Measurements from ENCODE around the gene LGALS8. TPM values are rescaled to one million over a fixed set of nuclear protein-coding genes. Genes with fewer than 3 reads are reported as not detected.
"Not testable (repeated sequence)": the region's sequence is repeated elsewhere in the genome, so short reads cannot be mapped to it uniquely, and the experiment has no call there.

LGALS8 gene
- total RNA-seq, 2 donors from 2014 or later: 88.2 to 119 TPM

DNA sequence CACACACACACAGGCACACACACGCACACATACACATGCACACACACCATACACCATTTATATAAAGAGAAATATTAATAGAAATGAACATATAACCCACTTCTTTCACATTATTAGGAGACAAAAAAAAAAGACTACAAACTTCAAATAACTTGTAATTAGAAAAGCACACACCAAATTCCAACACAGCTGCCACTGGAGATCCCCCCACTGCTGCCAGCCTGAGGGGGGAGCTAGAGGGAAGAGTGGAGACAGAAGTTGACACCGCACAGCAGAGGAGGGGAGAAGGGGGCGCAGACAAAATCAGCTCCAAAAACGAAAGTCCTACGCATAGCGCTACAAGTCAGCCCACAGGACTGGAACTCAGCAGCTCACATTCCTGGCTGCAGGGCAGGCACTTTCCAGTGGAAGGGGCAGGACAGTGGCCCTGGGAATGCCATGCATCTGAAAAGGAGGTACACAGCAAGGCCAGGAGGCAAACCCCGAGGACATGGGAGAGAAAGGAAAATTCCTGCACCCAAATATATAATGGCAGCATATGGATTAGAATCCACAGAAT, 36.5 kb downstream of the LGALS8 start:
- no peak for DNase-seq (ENCODE audit: low spot score)
- Mint-ChIP-seq H3K4me3 (no peak overlapping the region), H3K27ac (no peak overlapping the region), H3K36me3 (peaks cover 41% of the 10 kb centered on the region), H3K4me1 (ENCODE audit: low read depth in 2 of 2) (peaks cover 3 to 8% of the 10 kb centered on the region in 2 donors), H3K27me3 (no peaks in the 10 kb centered on the region), H3K9me3 (no peaks in the 10 kb centered on the region)
- no peak for ATAC-seq

DNA sequence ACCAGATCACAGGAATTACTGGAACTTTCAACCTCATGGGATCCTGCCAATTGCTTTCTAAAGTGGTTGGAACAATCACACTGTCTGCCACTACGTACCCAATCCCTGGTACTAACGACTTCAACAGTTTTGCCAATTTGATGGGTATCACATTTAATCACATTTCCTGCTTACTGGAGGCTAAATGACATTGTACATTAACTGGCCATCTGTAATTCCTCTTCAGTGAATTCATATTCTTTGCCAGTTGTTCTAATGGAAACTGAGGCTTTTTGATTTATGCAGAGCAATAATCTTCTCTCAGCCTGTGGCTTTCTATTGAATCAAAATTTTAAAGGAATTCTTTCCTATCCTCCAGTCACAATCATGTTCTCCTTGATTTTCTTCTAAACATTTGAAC, 38.2 kb downstream of the LGALS8 start:
- Mint-ChIP-seq H3K4me1 (ENCODE audit: low read depth in 2 of 2) (peaks cover 3 to 13% of the 10 kb centered on the region in 2 donors), H3K27me3 (no peaks in the 10 kb centered on the region), H3K4me3 (no peak overlapping the region), H3K36me3 (peaks cover 39% of the 10 kb centered on the region), H3K9me3 (no peaks in the 10 kb centered on the region), H3K27ac (no peak overlapping the region)
- DNase-seq (ENCODE audit: low spot score) (no peak), ATAC-seq (no peak)

DNA sequence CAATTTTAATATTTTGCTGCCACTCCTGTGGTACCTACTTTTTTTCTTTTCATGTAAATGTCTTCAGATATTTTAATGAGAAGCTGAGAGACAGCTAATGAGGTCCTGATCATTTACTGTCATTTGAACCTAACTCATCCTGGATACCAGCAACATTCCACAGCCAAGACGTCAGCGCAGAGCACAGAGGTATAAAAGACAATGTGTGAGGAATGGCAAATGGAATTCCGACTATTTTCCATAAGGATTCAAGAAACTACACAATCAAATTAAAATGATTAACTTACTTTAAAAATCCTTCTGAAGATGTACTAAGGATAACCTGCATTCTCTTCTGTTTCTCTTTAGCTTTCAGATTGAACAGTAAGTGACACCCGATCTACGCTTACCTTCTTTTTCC, 41.7 kb downstream of the LGALS8 start:
- Mint-ChIP-seq H3K27ac (peak overlapping the region in 1 of 2 donors; percentile 6), H3K4me1 (ENCODE audit: low read depth in 2 of 2) (peaks cover 0 to 13% of the 10 kb centered on the region in 2 donors), H3K9me3 (no peaks in the 10 kb centered on the region), H3K36me3 (peaks cover 54% of the 10 kb centered on the region), H3K4me3 (no peak overlapping the region), H3K27me3 (no peaks in the 10 kb centered on the region)
- ATAC-seq: no peak
- no peak for DNase-seq (ENCODE audit: low spot score)

DNA sequence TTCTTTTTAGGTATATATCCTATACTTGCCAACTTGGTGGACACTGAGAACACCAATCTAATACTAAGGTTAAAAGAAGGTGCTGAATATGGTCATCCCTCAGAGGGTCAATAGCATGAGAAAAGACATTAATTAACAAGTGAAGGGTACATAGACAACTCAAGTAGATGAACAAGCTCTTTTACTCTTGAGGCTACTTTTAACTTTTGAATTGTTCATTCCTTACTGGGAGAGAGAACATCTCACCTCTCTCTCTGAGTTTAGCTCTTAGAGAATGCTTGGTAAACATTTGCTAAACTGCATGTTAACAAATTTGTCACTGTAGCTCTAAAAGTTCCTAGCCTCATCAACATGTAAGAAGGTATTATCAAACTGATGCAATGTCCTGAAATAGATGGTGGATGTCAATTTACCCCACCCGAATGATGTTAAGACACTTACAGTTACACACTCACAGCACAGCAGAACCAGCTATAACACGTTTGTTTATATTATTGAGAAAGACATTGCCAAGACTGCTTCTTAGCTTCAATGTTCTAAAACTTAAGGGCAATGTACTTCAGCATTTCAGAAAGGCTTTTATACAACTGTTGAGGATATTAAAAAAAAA, 44.6 kb downstream of the LGALS8 start:
- no peak for DNase-seq (ENCODE audit: low spot score)
- ATAC-seq: no peak
- H3K4me1 Mint-ChIP-seq (ENCODE audit: low read depth in 2 of 2): peaks cover 0 to 13% of the 10 kb centered on the region in 2 donors
- no peak overlapping the region for H3K27ac Mint-ChIP-seq
- H3K36me3 Mint-ChIP-seq: peaks cover 61% of the 10 kb centered on the region
- no peaks in the 10 kb centered on the region for H3K9me3 Mint-ChIP-seq
- no peaks in the 10 kb centered on the region for H3K27me3 Mint-ChIP-seq
- no peak overlapping the region for H3K4me3 Mint-ChIP-seq

DNA sequence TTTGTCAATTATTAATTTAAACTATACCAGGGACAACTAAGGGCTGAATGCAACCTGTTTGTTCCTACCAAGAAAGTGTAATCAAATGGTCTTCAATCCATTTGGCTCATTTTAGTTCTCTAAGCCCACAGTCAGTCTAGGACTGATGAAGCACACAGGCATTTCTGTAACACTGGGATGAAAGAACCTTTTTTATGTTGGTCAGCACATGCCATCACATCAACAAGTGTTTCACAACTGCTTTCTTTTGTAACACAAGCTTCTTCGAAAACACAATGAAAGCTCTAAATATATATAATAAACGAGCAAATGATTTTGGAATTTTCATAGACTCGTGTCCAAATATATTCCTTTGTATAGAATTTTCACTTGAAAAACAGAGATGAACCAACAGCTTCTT, 51.7 kb downstream of the LGALS8 start:
- peaks cover 48% of the 10 kb centered on the region for H3K36me3 Mint-ChIP-seq
- H3K27ac Mint-ChIP-seq: no peak overlapping the region
- no peaks in the 10 kb centered on the region for H3K4me1 Mint-ChIP-seq (ENCODE audit: low read depth in 2 of 2)

DNA sequence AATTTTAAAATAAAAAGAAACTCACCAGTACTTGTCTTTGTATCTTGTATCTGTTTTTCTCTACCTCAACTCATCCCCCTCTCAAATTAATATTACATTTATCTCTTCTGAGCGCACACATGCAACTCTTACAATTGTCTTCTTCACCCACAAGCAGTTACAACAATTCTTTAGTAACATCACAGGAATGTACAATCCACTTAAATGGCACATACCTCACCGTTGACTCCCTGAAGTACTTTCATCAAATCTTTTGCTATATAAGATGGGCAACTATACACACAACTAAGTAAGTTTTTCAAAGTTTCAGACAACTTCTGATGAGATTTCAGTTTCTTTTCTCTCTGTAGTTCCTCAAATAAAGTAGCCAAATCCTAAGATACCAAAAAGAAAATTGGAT, 52.2 kb downstream of the LGALS8 start:
- no peak for DNase-seq (ENCODE audit: low spot score)
- peaks cover 47% of the 10 kb centered on the region for H3K36me3 Mint-ChIP-seq

More for the DNA sequence above, 51.7 kb downstream of the LGALS8 start:
- no peak overlapping the region for H3K4me3 Mint-ChIP-seq
- H3K9me3 Mint-ChIP-seq: no peaks in the 10 kb centered on the region
- no peaks in the 10 kb centered on the region for H3K27me3 Mint-ChIP-seq
- ATAC-seq (no peak), DNase-seq (ENCODE audit: low spot score) (no peak)

DNA sequence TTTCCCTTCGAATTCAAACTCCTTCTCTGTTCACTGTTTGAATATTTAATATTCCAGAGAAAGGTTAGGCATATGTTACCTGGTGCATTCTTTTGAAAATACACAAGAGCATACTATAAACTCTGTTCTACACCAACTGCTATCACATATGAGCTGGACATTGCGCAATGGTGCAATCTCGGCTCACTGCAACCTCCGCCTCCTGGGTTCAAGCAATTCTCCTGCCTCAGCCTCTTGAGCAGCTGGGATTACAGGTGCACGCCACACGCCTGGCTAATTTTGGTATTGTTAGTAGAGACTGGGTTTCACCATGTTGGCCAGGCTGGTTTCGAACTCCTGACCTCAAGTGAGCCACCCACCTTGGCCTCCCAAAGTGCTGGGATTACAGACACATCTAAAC, 53.3 kb downstream of the LGALS8 start:
- not testable (repeated sequence) for ATAC-seq; H3K9me3 Mint-ChIP-seq; H3K27me3 Mint-ChIP-seq; H3K4me3 Mint-ChIP-seq; DNase-seq (ENCODE audit: low spot score); H3K27ac Mint-ChIP-seq; H3K4me1 Mint-ChIP-seq (ENCODE audit: low read depth in 2 of 2)
- peaks cover 36% of the 10 kb centered on the region for H3K36me3 Mint-ChIP-seq

More for the DNA sequence above, 52.2 kb downstream of the LGALS8 start:
- H3K9me3 Mint-ChIP-seq: no peaks in the 10 kb centered on the region
- ATAC-seq: no peak
- no peaks in the 10 kb centered on the region for H3K4me1 Mint-ChIP-seq (ENCODE audit: low read depth in 2 of 2)
- H3K27ac Mint-ChIP-seq: no peak overlapping the region
- no peaks in the 10 kb centered on the region for H3K27me3 Mint-ChIP-seq
- no peak overlapping the region for H3K4me3 Mint-ChIP-seq

DNA sequence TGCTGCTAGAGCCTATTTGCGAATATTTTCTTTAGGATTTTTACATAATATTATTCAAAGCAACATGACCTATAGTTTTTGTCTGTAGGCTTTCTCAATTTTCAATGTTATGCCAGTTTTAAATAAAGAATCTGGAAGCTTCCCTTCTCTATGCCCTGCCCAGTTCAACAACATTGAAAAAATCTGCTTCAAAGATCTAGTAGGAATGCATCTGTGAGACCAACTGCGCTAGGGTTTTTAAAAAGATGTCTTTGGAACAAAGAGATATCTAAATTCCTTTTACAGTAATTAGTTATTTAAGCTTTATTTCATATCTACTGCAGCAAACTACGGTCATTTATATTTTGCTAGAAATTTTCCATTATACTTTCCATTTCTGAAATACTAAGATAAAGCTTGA, 54.9 kb downstream of the LGALS8 start:
- Mint-ChIP-seq H3K4me1 (ENCODE audit: low read depth in 2 of 2) (no peaks in the 10 kb centered on the region), H3K27ac (no peak overlapping the region), H3K27me3 (no peaks in the 10 kb centered on the region), H3K36me3 (peaks cover 32% of the 10 kb centered on the region), H3K4me3 (no peak overlapping the region), H3K9me3 (no peaks in the 10 kb centered on the region)
- ATAC-seq (no peak), DNase-seq (ENCODE audit: low spot score) (no peak)

DNA sequence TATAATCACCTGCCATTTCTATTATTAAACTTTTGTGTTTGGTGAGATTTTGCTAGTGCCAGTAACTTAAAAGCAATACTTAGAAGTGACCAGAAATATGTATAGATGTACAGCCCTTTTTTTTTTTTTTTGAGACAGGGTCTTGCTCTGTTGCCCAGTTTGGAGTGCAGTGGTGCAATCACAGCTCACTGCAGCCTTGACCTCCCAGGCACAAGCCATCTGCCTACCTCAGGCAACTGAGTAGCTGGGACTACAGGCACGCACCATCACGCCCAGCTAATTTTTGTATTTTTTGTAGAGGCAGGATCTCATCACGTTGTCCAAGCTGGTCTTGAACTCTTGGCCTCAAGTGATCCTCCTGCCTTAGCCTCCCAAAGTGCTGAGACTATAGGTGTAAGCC, 56.6 kb downstream of the LGALS8 start:
- H3K36me3 Mint-ChIP-seq: peaks cover 31% of the 10 kb centered on the region
- not testable (repeated sequence) for H3K27me3 Mint-ChIP-seq; H3K9me3 Mint-ChIP-seq; H3K27ac Mint-ChIP-seq; DNase-seq (ENCODE audit: low spot score); H3K4me1 Mint-ChIP-seq (ENCODE audit: low read depth in 2 of 2); H3K4me3 Mint-ChIP-seq; ATAC-seq

DNA sequence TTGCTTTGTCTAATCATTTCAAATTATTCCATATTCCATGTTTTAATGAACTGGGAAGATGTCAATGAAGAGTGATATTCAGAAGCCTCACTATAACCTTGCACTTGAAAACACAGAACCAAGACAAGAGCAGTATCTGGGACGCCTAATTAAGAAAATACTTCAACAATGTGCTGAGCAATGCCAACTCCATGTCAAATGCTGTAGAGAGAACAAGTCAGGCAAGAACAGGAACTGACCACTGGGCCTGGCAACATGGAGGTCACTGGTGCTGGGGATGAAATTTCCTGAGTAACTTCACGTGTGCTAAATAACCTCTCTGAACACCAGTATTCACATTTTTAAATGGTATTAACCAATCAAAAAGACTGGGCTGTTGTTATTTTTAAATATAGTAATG, 57.7 kb downstream of the LGALS8 start:
- Mint-ChIP-seq H3K4me1 (ENCODE audit: low read depth in 2 of 2) (no peaks in the 10 kb centered on the region), H3K36me3 (peaks cover 28% of the 10 kb centered on the region), H3K27ac (no peak overlapping the region), H3K4me3 (no peak overlapping the region), H3K27me3 (no peaks in the 10 kb centered on the region), H3K9me3 (no peaks in the 10 kb centered on the region)
- ATAC-seq: no peak
- no peak for DNase-seq (ENCODE audit: low spot score)

DNA sequence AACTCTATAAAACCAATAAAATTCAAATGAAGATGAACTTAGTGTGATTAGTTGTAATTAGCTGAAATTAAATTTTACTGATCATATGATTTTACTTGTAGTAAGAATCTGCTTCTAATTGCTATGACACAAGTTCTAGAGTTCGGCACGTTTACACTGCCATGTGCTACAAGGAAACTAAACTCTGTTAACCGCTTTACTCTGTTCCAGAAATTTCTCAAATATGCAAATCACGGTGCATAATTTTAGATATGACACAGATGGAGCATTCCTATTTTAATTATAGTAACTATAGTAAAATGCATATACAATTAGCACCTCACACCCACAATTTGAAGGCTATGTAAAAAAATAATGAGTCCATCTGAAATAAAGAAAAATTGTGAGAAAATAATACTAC, 65.7 kb downstream of the LGALS8 start:
- H3K4me1 Mint-ChIP-seq (ENCODE audit: low read depth in 2 of 2): no peaks in the 10 kb centered on the region
- no peak overlapping the region for H3K4me3 Mint-ChIP-seq
- no peak for ATAC-seq
- peaks cover 42% of the 10 kb centered on the region for H3K36me3 Mint-ChIP-seq
- no peaks in the 10 kb centered on the region for H3K27me3 Mint-ChIP-seq
- no peak for DNase-seq (ENCODE audit: low spot score)
- no peaks in the 10 kb centered on the region for H3K9me3 Mint-ChIP-seq
- no peak overlapping the region for H3K27ac Mint-ChIP-seq

DNA sequence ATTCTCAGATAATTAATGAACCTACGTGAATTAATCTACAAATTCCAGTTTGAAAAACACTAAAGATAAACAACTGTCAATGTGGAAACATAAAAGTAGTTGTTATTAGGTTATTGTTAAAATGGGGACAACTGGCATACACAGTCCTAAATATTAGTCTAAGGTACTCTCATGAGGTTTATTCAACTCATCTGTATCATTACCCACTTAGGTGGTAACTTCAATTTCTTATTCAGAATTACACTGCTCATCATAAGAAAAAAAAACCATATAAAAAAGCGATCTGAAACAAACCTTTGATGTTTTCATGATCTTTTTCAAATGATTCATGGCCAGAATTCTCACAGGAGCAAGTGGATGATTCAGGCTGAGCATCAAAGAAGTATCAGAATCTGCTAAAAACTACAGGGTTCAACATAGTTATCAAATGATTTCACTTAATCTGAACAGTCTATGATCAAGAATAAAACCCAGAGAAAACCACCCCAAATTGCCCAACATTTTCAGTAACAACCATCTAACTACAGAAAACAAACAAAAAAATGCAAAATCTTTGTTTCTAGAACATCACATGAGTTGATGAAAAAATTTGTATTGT, 66.9 kb downstream of the LGALS8 start:
- no peak for ATAC-seq
- H3K4me3 Mint-ChIP-seq: no peak overlapping the region
- no peak overlapping the region for H3K27ac Mint-ChIP-seq
- no peaks in the 10 kb centered on the region for H3K4me1 Mint-ChIP-seq (ENCODE audit: low read depth in 2 of 2)
- no peaks in the 10 kb centered on the region for H3K27me3 Mint-ChIP-seq
- no peaks in the 10 kb centered on the region for H3K9me3 Mint-ChIP-seq
- H3K36me3 Mint-ChIP-seq: peaks cover 41% of the 10 kb centered on the region
- no peak for DNase-seq (ENCODE audit: low spot score)

DNA sequence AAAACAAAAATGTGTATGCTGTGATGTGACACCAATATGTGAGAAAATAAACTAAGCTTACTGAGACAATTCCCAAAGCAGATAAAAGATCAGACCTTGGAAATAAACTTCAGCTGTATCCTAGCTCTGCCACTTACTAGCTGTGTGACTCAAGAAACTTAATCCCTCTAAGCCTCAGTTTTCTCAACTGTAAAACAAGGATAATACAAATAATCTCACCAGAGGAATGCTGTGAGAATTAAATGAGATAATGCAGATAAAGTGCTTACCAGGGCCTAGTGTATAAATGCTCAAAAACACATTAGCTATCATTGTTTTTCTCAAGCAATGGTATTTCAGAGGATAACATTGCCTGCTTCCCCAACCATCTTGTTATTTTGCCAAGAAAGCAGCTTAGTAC, 78.4 kb downstream of the LGALS8 start:
- H3K36me3 Mint-ChIP-seq: peaks cover 10% of the 10 kb centered on the region
- no peak for DNase-seq (ENCODE audit: low spot score)
- H3K27me3 Mint-ChIP-seq: no peaks in the 10 kb centered on the region
- peaks cover 14% of the 10 kb centered on the region in 2 donors for H3K4me1 Mint-ChIP-seq (ENCODE audit: low read depth in 2 of 2)
- no peaks in the 10 kb centered on the region for H3K9me3 Mint-ChIP-seq
- ATAC-seq: no peak
- peak overlapping the region; percentile 88 for H3K4me3 Mint-ChIP-seq
- H3K27ac Mint-ChIP-seq: no peak overlapping the region
